NOMO-1 treated with DMSO at 0.1 percent for 48 hours (cell line): ENCODE results near the gene ACTRT2.
A peak's percentile ranks its signal among the peaks of the same experiment; 100 is the strongest.

Experiments used
- DNase-seq: peaks from one replicate; lab custom pipeline; 2025; ENCODE audit not compliant: unreplicated experiment; lab: John Stamatoyannopoulos, UW

ACTRT2 gene

GRCh38 chr1:3066250-3066711 lies 45.0 kb downstream of the ACTRT2 start:
- no peak for DNase-seq

- no peak for DNase-seq
These were observed 45.6 kb downstream of the ACTRT2 start for GRCh38 chr1:3066826-3067225.

- no peak for DNase-seq
These were observed 46.0 kb downstream of the ACTRT2 start for GRCh38 chr1:3067301-3067670.

GRCh38 chr1:3067671-3068563 lies 46.6 kb downstream of the ACTRT2 start:
- no peak for DNase-seq

- no peak for DNase-seq
These were observed 47.5 kb downstream of the ACTRT2 start, which contains the start of gene PRDM16 for GRCh38 chr1:3068564-3069431. PRDM16 (plus strand) TSS chr1:3069203; CDS start chr1:3069260, 57 bp downstream.

- peak; percentile 32 for DNase-seq
These were observed 48.4 kb downstream of the ACTRT2 start for GRCh38 chr1:3069491-3070308.

GRCh38 chr1:3070309-3070643 lies 49.0 kb downstream of the ACTRT2 start:
- no peak for DNase-seq

- no peak for DNase-seq
These were observed 49.6 kb downstream of the ACTRT2 start for GRCh38 chr1:3070644-3071564.

GRCh38 chr1:3071565-3072390 lies 50.5 kb downstream of the ACTRT2 start:
- no peak for DNase-seq
